Liver (tissue), 3 donors: Measurements from ENCODE around the gene BFSP2.

Experiments
- CTCF ChIP-seq: fragments of 150-350 bp; IDR thresholded peaks from 2 replicates; pipeline ENCODE4 v1.5.1; 2017; ENCODE audit warnings: improper control_type of control experiment, low read depth, low read length; ENCODE audit not compliant: missing input control
- FOXA2 ChIP-seq: IDR thresholded peaks from 2 replicates; pipeline ENCODE4 v1.6.1; 2016; ENCODE audit warnings: antibody characterized with exemption
- GABPA ChIP-seq, 2 donors: IDR thresholded peaks in 1 of 2; conservative IDR thresholded peaks in 1 of 2; 2 replicates each; pipeline ENCODE4 v1.6.1; 2016; ENCODE audit warnings: antibody characterized with exemption in 2 of 2, mild to moderate bottlenecking in 1 of 2, moderate library complexity in 1 of 2
- JUND ChIP-seq, 2 donors: IDR thresholded peaks; 2 replicates each; pipeline ENCODE4 v1.6.1; 2016; ENCODE audit warnings: antibody characterized with exemption in 2 of 2
- RAD21 ChIP-seq, 2 donors: IDR thresholded peaks; 2 replicates each; pipeline ENCODE4 v1.6.1; 2016; ENCODE audit warnings: antibody characterized with exemption in 2 of 2, mild to moderate bottlenecking in 2 of 2
- TAF1 ChIP-seq: conservative IDR thresholded peaks from 2 replicates; pipeline ENCODE4 v1.6.1; 2016; ENCODE audit warnings: antibody characterized with exemption, mild to moderate bottlenecking
- TF ChIP-seq, protein P1 (sequence below): IDR thresholded peaks from 2 replicates; pipeline ENCODE4 v1.6.1; 2016; ENCODE audit warnings: antibody characterized with exemption, mild to moderate bottlenecking
- TF ChIP-seq, protein P2 (sequence below): IDR thresholded peaks from 2 replicates; pipeline ENCODE4 v1.6.1; 2016; ENCODE audit warnings: antibody characterized with exemption
- TF ChIP-seq, protein P3 (sequence below): IDR thresholded peaks from 2 replicates; pipeline ENCODE4 v1.6.1; 2016; ENCODE audit warnings: antibody characterized with exemption
- TF ChIP-seq, protein P4 (sequence below): IDR thresholded peaks from 2 replicates; pipeline ENCODE4 v1.6.1; 2016; ENCODE audit warnings: antibody characterized with exemption
- donor health status: healthy.
- donor health status: healthy.

- TF ChIP-seq, protein P1, sequence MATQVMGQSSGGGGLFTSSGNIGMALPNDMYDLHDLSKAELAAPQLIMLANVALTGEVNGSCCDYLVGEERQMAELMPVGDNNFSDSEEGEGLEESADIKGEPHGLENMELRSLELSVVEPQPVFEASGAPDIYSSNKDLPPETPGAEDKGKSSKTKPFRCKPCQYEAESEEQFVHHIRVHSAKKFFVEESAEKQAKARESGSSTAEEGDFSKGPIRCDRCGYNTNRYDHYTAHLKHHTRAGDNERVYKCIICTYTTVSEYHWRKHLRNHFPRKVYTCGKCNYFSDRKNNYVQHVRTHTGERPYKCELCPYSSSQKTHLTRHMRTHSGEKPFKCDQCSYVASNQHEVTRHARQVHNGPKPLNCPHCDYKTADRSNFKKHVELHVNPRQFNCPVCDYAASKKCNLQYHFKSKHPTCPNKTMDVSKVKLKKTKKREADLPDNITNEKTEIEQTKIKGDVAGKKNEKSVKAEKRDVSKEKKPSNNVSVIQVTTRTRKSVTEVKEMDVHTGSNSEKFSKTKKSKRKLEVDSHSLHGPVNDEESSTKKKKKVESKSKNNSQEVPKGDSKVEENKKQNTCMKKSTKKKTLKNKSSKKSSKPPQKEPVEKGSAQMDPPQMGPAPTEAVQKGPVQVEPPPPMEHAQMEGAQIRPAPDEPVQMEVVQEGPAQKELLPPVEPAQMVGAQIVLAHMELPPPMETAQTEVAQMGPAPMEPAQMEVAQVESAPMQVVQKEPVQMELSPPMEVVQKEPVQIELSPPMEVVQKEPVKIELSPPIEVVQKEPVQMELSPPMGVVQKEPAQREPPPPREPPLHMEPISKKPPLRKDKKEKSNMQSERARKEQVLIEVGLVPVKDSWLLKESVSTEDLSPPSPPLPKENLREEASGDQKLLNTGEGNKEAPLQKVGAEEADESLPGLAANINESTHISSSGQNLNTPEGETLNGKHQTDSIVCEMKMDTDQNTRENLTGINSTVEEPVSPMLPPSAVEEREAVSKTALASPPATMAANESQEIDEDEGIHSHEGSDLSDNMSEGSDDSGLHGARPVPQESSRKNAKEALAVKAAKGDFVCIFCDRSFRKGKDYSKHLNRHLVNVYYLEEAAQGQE = no peak
- TF ChIP-seq GABPA (IDR thresholded peaks at IDR 0.05 in 1 of 2, conservative IDR thresholded peaks at IDR 0.05 in 1 of 2) (no peak), CTCF (no peak), TAF1 (no peak), RAD21 (IDR thresholded peaks at IDR 0.05) (no peak), JUND (IDR thresholded peaks at IDR 0.05) (no peak), FOXA2 (no peak)
- TF ChIP-seq, protein P2, sequence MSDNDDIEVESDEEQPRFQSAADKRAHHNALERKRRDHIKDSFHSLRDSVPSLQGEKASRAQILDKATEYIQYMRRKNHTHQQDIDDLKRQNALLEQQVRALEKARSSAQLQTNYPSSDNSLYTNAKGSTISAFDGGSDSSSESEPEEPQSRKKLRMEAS = no peak
- TF ChIP-seq, protein P3, sequence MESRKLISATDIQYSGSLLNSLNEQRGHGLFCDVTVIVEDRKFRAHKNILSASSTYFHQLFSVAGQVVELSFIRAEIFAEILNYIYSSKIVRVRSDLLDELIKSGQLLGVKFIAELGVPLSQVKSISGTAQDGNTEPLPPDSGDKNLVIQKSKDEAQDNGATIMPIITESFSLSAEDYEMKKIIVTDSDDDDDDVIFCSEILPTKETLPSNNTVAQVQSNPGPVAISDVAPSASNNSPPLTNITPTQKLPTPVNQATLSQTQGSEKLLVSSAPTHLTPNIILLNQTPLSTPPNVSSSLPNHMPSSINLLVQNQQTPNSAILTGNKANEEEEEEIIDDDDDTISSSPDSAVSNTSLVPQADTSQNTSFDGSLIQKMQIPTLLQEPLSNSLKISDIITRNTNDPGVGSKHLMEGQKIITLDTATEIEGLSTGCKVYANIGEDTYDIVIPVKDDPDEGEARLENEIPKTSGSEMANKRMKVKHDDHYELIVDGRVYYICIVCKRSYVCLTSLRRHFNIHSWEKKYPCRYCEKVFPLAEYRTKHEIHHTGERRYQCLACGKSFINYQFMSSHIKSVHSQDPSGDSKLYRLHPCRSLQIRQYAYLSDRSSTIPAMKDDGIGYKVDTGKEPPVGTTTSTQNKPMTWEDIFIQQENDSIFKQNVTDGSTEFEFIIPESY = no peak
- TF ChIP-seq, protein P4, sequence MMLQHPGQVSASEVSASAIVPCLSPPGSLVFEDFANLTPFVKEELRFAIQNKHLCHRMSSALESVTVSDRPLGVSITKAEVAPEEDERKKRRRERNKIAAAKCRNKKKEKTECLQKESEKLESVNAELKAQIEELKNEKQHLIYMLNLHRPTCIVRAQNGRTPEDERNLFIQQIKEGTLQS = no peak
Observed at GRCh38 chr3:133361435-133361834, 38.4 kb upstream of the BFSP2 start.
